ENCODE data around the gene ATP11A.

The ATP11A gene

GRCh38 chr13:112728375-112729126 lies 38.7 kb downstream of the ATP11A start:
- Histone ChIP-seq H3K27ac (no peak overlapping the region), H3K36me3 (ENCODE audit: insufficient read depth, low read length) (no peaks in the 10 kb centered on the region), H3K9me3 (ENCODE audit: low read depth, low read length) (no peaks in the 10 kb centered on the region), H3K4me3 (no peak overlapping the region), H3K9ac (ENCODE audit: insufficient read length) (no peak overlapping the region)
- TF ChIP-seq POLR2AphosphoS5 (IDR thresholded peaks at IDR 0.05; ENCODE audit: borderline replicate concordance, low read depth, low read length): no peak
- TF ChIP-seq EZH2 (IDR thresholded peaks at IDR 0.05): no peak
- TF ChIP-seq FOXP2 (optimal IDR thresholded peaks at IDR 0.05; ENCODE audit: control extremely low read depth, extremely low read length, insufficient read depth): no peak
- no peak for DNase-seq (ENCODE audit: low read depth, low spot score)

- H3K36me3 ChIP-seq (ENCODE audit: insufficient read depth, low read length): no peaks in the 10 kb centered on the region
- no peak for DNase-seq (ENCODE audit: low read depth, low spot score)
- no peaks in the 10 kb centered on the region for H3K9me3 ChIP-seq (ENCODE audit: low read depth, low read length)
- no peak overlapping the region for H3K9ac ChIP-seq (ENCODE audit: insufficient read length)
- TF ChIP-seq FOXP2 (optimal IDR thresholded peaks at IDR 0.05; ENCODE audit: control extremely low read depth, extremely low read length, insufficient read depth) (no peak), POLR2AphosphoS5 (IDR thresholded peaks at IDR 0.05; ENCODE audit: borderline replicate concordance, low read depth, low read length) (no peak), EZH2 (IDR thresholded peaks at IDR 0.05) (no peak)
- H3K27ac ChIP-seq: no peak overlapping the region
- no peak overlapping the region for H3K4me3 ChIP-seq
Measured at GRCh38 chr13:112729408-112729807, 39.6 kb downstream of the ATP11A start.

GRCh38 chr13:112730157-112730671 lies 40.4 kb downstream of the ATP11A start:
- H3K4me3 ChIP-seq: no peak overlapping the region
- H3K9ac ChIP-seq (ENCODE audit: insufficient read length): no peak overlapping the region
- no peaks in the 10 kb centered on the region for H3K36me3 ChIP-seq (ENCODE audit: insufficient read depth, low read length)
- no peak overlapping the region for H3K27ac ChIP-seq
- DNase-seq (ENCODE audit: low read depth, low spot score): no peak
- TF ChIP-seq EZH2 (IDR thresholded peaks at IDR 0.05) (no peak), FOXP2 (optimal IDR thresholded peaks at IDR 0.05; ENCODE audit: control extremely low read depth, extremely low read length, insufficient read depth) (no peak), POLR2AphosphoS5 (IDR thresholded peaks at IDR 0.05; ENCODE audit: borderline replicate concordance, low read depth, low read length) (no peak)
- no peaks in the 10 kb centered on the region for H3K9me3 ChIP-seq (ENCODE audit: low read depth, low read length)

- no peak overlapping the region for H3K27ac ChIP-seq
- no peak overlapping the region for H3K9ac ChIP-seq (ENCODE audit: insufficient read length)
- no peak for TF ChIP-seq EZH2 (IDR thresholded peaks at IDR 0.05)
- no peak for TF ChIP-seq FOXP2 (optimal IDR thresholded peaks at IDR 0.05; ENCODE audit: control extremely low read depth, extremely low read length, insufficient read depth)
- no peak for TF ChIP-seq POLR2AphosphoS5 (IDR thresholded peaks at IDR 0.05; ENCODE audit: borderline replicate concordance, low read depth, low read length)
- H3K9me3 ChIP-seq (ENCODE audit: low read depth, low read length): no peaks in the 10 kb centered on the region
- DNase-seq (ENCODE audit: low read depth, low spot score): no peak
- no peaks in the 10 kb centered on the region for H3K36me3 ChIP-seq (ENCODE audit: insufficient read depth, low read length)
- no peak overlapping the region for H3K4me3 ChIP-seq
Measured at GRCh38 chr13:112731667-112732616, 42.1 kb downstream of the ATP11A start.

GRCh38 chr13:112732679-112733078 lies 42.8 kb downstream of the ATP11A start:
- no peak overlapping the region for H3K4me3 ChIP-seq
- no peaks in the 10 kb centered on the region for H3K36me3 ChIP-seq (ENCODE audit: insufficient read depth, low read length)
- H3K9ac ChIP-seq (ENCODE audit: insufficient read length): no peak overlapping the region

GRCh38 chr13:112733112-112733511 lies 43.3 kb downstream of the ATP11A start:
- Histone ChIP-seq H3K9ac (ENCODE audit: insufficient read length) (no peak overlapping the region), H3K9me3 (ENCODE audit: low read depth, low read length) (no peaks in the 10 kb centered on the region), H3K36me3 (ENCODE audit: insufficient read depth, low read length) (no peaks in the 10 kb centered on the region), H3K27ac (no peak overlapping the region), H3K4me3 (no peak overlapping the region)
- no peak for DNase-seq (ENCODE audit: low read depth, low spot score)
- no peak for TF ChIP-seq EZH2 (IDR thresholded peaks at IDR 0.05)
- TF ChIP-seq POLR2AphosphoS5 (IDR thresholded peaks at IDR 0.05; ENCODE audit: borderline replicate concordance, low read depth, low read length): no peak
- TF ChIP-seq FOXP2 (optimal IDR thresholded peaks at IDR 0.05; ENCODE audit: control extremely low read depth, extremely low read length, insufficient read depth): no peak

More at GRCh38 chr13:112732679-112733078, 42.8 kb downstream of the ATP11A start:
- Histone ChIP-seq H3K9me3 (ENCODE audit: low read depth, low read length) (no peaks in the 10 kb centered on the region), H3K27ac (no peak overlapping the region)
- no peak for TF ChIP-seq POLR2AphosphoS5 (IDR thresholded peaks at IDR 0.05; ENCODE audit: borderline replicate concordance, low read depth, low read length)
- TF ChIP-seq FOXP2 (optimal IDR thresholded peaks at IDR 0.05; ENCODE audit: control extremely low read depth, extremely low read length, insufficient read depth): no peak
- no peak for TF ChIP-seq EZH2 (IDR thresholded peaks at IDR 0.05)
- DNase-seq (ENCODE audit: low read depth, low spot score): no peak

- DNase-seq (ENCODE audit: low read depth, low spot score): no peak
- peak overlapping the region; percentile 91; the same call in 1 of the 2 replicates for H3K27ac ChIP-seq
- no peaks in the 10 kb centered on the region for H3K9me3 ChIP-seq (ENCODE audit: low read depth, low read length)
- no peaks in the 10 kb centered on the region for H3K36me3 ChIP-seq (ENCODE audit: insufficient read depth, low read length)
- TF ChIP-seq EZH2 (IDR thresholded peaks at IDR 0.05) (no peak), FOXP2 (optimal IDR thresholded peaks at IDR 0.05; ENCODE audit: control extremely low read depth, extremely low read length, insufficient read depth) (no peak), POLR2AphosphoS5 (IDR thresholded peaks at IDR 0.05; ENCODE audit: borderline replicate concordance, low read depth, low read length) (no peak)
- H3K9ac ChIP-seq (ENCODE audit: insufficient read length): no peak overlapping the region
- H3K4me3 ChIP-seq: no peak overlapping the region
Measured at GRCh38 chr13:112733661-112734379, 44.0 kb downstream of the ATP11A start.
